AG10803 (cell line): ENCODE results near the gene GK2.
A peak's percentile ranks its signal among the peaks of the same experiment; 100 is the strongest.

Source experiments
- DNase-seq: peaks from one replicate; pipeline ENCODE4 v3.0.0; 2010; ENCODE audit warnings: low read depth
- H3K4me3 ChIP-seq: 2 replicates; pipeline ENCODE4 v1.5.1; 2011; ENCODE audit warnings: mild to moderate bottlenecking, low read length, control low read depth
- TF ChIP-seq, protein P1 (sequence below): conservative IDR thresholded peaks from 2 replicates; pipeline ENCODE4 v1.5.1; 2011; ENCODE audit warnings: mild to moderate bottlenecking, low read length, control low read depth, inconsistent platforms

Gene GK2

DNA sequence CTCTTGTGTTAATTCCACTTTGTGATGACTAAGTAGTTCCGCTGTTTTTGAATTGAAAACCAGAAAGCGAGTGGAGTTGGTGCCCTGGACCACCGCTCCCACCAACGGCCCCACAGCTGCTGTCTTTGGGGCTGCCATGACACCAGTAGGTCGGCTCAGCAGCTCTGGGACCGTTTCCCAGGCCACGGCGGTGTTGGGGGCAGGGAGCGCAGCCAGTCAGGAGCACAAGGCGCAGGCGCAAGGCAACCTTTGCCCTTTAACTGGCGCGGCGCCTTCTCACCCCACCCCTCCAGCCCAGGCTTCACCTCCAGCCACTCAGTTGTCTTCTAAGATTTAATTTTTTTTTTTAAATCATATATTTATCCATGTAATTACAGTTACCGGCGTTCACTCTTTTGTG lies at the start of gene GK2:
TSS of gene GK2 (minus strand) at position 166 of the 400 bp plus-strand sequence. CDS start at position 138, 28 bp downstream.
- TF ChIP-seq, protein P1, sequence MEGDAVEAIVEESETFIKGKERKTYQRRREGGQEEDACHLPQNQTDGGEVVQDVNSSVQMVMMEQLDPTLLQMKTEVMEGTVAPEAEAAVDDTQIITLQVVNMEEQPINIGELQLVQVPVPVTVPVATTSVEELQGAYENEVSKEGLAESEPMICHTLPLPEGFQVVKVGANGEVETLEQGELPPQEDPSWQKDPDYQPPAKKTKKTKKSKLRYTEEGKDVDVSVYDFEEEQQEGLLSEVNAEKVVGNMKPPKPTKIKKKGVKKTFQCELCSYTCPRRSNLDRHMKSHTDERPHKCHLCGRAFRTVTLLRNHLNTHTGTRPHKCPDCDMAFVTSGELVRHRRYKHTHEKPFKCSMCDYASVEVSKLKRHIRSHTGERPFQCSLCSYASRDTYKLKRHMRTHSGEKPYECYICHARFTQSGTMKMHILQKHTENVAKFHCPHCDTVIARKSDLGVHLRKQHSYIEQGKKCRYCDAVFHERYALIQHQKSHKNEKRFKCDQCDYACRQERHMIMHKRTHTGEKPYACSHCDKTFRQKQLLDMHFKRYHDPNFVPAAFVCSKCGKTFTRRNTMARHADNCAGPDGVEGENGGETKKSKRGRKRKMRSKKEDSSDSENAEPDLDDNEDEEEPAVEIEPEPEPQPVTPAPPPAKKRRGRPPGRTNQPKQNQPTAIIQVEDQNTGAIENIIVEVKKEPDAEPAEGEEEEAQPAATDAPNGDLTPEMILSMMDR = no peak
- no peak within 1 kb of the TSS for H3K4me3 ChIP-seq
- DNase-seq = no peak

DNA sequence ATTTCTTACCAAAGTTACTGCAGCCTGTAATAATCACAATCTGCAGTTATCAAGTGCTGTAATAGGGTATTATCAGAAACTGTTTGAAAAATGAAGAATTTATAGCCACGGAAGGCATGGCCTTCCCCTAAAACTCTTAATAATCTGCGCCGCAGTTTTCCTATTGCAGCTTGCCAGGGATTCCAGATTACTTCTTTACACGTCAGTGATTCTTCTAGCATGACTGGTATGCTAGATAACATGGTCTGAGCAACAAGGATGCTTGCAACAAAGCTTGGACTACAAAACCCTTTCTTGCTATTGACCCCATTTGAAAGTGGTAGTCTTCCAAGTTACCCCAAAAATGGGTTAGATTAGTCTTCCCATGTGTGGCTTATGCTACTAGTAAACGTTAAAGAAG lies 47.2 kb upstream of the GK2 start:
- H3K4me3 ChIP-seq = no peak overlapping the region
- DNase-seq = no peak
- TF ChIP-seq, protein P1 = no peak

GRCh38 chr4:79454656-79455055 lies 46.6 kb upstream of the GK2 start:
- TF ChIP-seq, protein P1 = no peak
- H3K4me3 ChIP-seq = no peak overlapping the region
- no peak for DNase-seq

DNA sequence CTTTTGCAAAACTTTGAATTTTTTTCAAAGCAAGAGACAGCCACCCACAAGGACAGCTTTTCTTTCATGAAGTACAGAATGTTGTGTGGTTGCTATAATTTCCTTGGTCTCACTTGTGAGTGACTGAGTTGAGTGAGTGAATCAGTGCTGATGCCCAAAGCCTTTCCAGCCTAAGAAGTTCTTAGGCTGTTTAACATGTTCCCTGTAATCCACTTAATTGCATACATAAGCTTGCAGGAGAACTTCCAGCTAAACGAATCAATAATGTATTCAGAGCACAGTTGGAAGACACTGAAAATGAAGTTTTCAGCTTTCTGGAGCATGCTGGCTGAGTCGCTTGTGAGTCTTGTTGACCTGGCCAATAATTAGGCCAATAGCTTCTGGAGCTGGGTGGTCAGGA lies 42.0 kb upstream of the GK2 start:
- no peak overlapping the region for H3K4me3 ChIP-seq
- TF ChIP-seq, protein P1 = no peak
- no peak for DNase-seq

- TF ChIP-seq, protein P1 = no peak
These were observed 38.1 kb upstream of the GK2 start for GRCh38 chr4:79446145-79446544.

DNA sequence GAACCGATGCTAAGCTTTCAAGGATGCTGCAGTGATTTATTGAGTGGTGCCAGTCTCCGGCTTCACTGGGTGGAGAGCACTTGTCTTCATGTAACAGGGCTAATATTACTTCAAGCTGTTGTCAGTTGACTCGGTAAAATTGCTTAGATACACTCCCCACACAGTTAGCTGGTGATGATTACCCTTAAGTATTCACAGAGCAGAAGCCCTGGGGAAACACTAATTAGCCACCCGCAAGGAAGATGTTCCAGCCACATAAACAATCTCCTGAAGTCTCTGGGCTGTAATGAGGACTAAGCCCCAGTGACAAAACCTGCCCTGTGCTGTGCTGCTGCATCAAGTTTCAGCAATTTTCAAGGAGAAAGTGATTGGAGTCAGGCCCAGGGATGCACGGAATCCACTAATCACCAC lies 37.3 kb upstream of the GK2 start:
- no peak overlapping the region for H3K4me3 ChIP-seq
- no peak for DNase-seq
- TF ChIP-seq, protein P1 = no peak

More at GRCh38 chr4:79446145-79446544, 38.1 kb upstream of the GK2 start:
- H3K4me3 ChIP-seq = no peak overlapping the region
- DNase-seq = no peak

GRCh38 chr4:79442422-79442821 lies 34.4 kb upstream of the GK2 start:
- DNase-seq = peak; percentile 1
- no peak overlapping the region for H3K4me3 ChIP-seq
- TF ChIP-seq, protein P1 = no peak
